ENCODE results near the gene CDH22. TPM values are rescaled to one million over a fixed set of nuclear protein-coding genes. Genes with fewer than 3 reads are reported as not detected.

Gene CDH22
- total and polyA plus RNA-seq, 11 donors, result 0.03 to 0.90 (median 0.48) TPM

- Histone ChIP-seq H3K4me1 (peaks cover 0 to 9% (median 0%) of the 10 kb centered on the region in 12 donors), H3K36me3 (no peaks in the 10 kb centered on the region), H3K4me3 (no peak overlapping the region), H3K9me3 (no peaks in the 10 kb centered on the region), H3K27ac (no peak overlapping the region), H3K27me3 (peaks cover 18 to 62% (median 34%) of the 10 kb centered on the region in 9 donors)
- TF ChIP-seq CTCF (IDR thresholded peaks at IDR 0.05), result no peak
- TF ChIP-seq POLR2A (IDR thresholded peaks at IDR 0.05), result no peak
- ATAC-seq (no peak), DNase-seq (no peak)
- intact Hi-C loops (cut with DNase I), result loop anchor here in 8 of 10 donors (2.0 to 10.0 kb wide), 7 partner anchors 38 to 162 kb away; partner anchors contain the start of gene SLC12A5 (in 3 of the 8)
- 85 to 97% (median 89%) methylated on average over 3 to 4 of the region's 4 CpGs for WGBS, 4 donors
Observed at GRCh38 chr20:46175127-46175494, 133.2 kb downstream of the CDH22 start.

DNA sequence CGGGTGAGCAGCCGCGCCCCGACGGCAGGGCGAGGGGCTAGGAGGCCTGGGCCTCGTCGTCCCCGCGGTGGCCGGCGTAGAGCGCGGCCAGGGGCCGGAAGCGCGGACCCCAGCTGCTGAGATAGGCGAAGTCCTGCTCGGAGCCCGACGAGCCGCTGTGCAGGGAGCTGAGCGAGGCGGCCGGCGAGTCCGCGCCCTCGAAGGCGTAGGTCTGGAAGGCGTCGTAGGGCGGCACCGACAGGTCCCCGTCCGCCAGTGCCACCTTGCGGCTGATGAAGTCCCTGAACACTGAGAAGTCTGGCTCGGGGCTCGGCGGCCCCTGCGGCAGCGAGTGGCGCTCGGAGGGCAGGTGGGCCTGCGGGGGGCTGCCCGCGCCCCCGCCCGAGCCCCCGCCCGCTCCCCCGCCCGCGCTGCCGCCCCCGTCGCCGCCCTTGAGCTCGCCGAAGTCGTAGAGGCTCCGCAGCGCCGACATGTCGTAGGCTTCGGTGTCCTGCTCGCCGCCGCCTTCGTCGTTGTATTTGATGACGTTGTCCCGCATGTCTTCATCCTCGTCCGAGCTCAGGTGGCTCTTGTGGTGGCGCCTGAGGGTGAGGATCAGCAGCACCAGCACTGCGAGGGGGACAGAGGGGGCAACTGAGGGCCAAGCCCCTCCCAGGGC, 133.7 kb downstream of the CDH22 start:
- peak in 3 of 4 donors; percentile 68 to 85 (median 80) for ATAC-seq
- Histone ChIP-seq H3K27ac (no peak overlapping the region), H3K27me3 (peaks cover 18 to 62% (median 34%) of the 10 kb centered on the region in 9 donors), H3K9me3 (no peaks in the 10 kb centered on the region), H3K4me3 (peak overlapping the region in 1 of 12 donors; percentile 33), H3K4me1 (peaks cover 0 to 9% (median 0%) of the 10 kb centered on the region in 12 donors), H3K36me3 (no peaks in the 10 kb centered on the region)
- intact Hi-C loops (cut with DNase I), result loop anchor here (2.0 to 10.0 kb wide), 10 partner anchors 37 to 162 kb away; partner anchors contain the start of gene SLC12A5 (in 3 of the 10)
- TF ChIP-seq CTCF (IDR thresholded peaks at IDR 0.05) (peak; percentile 45 to 85 (median 64)), POLR2A (IDR thresholded peaks at IDR 0.05) (no peak)
- WGBS, 4 donors, result 3 to 8% (median 4%) methylated on average over 26 to 77 of the region's 77 CpGs
- DNase-seq, result peak; percentile 58 to 86 (median 77)

GRCh38 chr20:46173652-46174468, 134.4 kb downstream of the CDH22 start:
- intact Hi-C loops (cut with DNase I), result loop anchor here (2.0 to 10.0 kb wide), 9 partner anchors 42 to 161 kb away; partner anchors contain the start of gene SLC12A5 (in 3 of the 10)
- peaks cover 0 to 9% (median 0%) of the 10 kb centered on the region in 12 donors for H3K4me1 ChIP-seq
- DNase-seq, result no peak
- peak in 1 of 4 donors; percentile 7 for ATAC-seq
- H3K36me3 ChIP-seq, result no peaks in the 10 kb centered on the region
- H3K4me3 ChIP-seq, result no peak overlapping the region
- H3K27me3 ChIP-seq, result peaks cover 18 to 65% (median 34%) of the 10 kb centered on the region in 9 donors
- no peaks in the 10 kb centered on the region for H3K9me3 ChIP-seq
- no peak for TF ChIP-seq CTCF (IDR thresholded peaks at IDR 0.05)
- TF ChIP-seq POLR2A (IDR thresholded peaks at IDR 0.05), result no peak
- 24 to 36% (median 31%) methylated on average over 13 to 25 of the region's 25 CpGs for WGBS, 4 donors
- H3K27ac ChIP-seq, result no peak overlapping the region
